K562 (cell line): ENCODE data around the gene OR4K14. TPM values are rescaled to one million over a fixed set of nuclear protein-coding genes. Genes with fewer than 3 reads are reported as not detected.
A peak's percentile ranks its signal among the peaks of the same experiment; 100 is the strongest.

ENCODE experiments used
- ATAC-seq: fragments of 200-7000 bp; cut with Tn5 transposase; 3 replicates; pipeline ENCODE4 v1.9.1; 2020; ENCODE audit warnings: moderate library complexity
- BruUV-seq: library from RNA; stranded (reverse); fragments of 400-500 nt; replicated peaks from 2 replicates; lab custom pipeline; 2021; lab: Mats Ljungman, UMichigan
- CTCF ChIA-PET: fragments of 300-600 bp; formaldehyde crosslinking; extraction: SDS; loops from one replicate; lab custom pipeline; 2021; ENCODE audit warnings: low intra/inter-chr PET ratio; lab: Yijun Ruan, JAX
- POLR2A ChIA-PET: fragments of 300-600, 350-650 bp; sonication (Branson Sonifier 250); formaldehyde crosslinking; extraction: SDS; loops from one replicate; lab custom pipeline; 2021; ENCODE audit warnings: antibody characterized with exemption, inconsistent platforms; lab: Yijun Ruan, JAX
- DNase-seq, 4 experiments: peaks; one replicate each; pipeline versions ENCODE4 v3.0.0 to v3.0.0-alpha.2; 2011 to 2018; ENCODE audit warnings: low spot score in 3 of 4, mixed read lengths in 3 of 4; ENCODE audit errors: extremely low read depth in 1 of 4
- FAIRE-seq: peaks from 2 replicates; lab custom pipeline; 2011; peaks lifted over from hg19 to GRCh38; lab: Jason Lieb, UNC
- H2AFZ ChIP-seq: 2 replicates; pipeline ENCODE4 v1.6.0; 2011; ENCODE audit warnings: low read depth, low read length, control low read depth, inconsistent platforms
- H3K27ac ChIP-seq: fragments of 200-600 bp; 3 replicates; pipeline ENCODE4 v1.8.0; 2011; ENCODE audit warnings: low read depth, mild to moderate bottlenecking, control low read depth, inconsistent platforms, low read length, moderate library complexity, mixed read lengths; ENCODE audit errors: extremely low read depth
- H3K27me3 ChIP-seq, 2 experiments: fragments of 300-600 bp in 1 of 2; 2 replicates in 1 of 2; 3 replicates in 1 of 2; pipeline versions ENCODE4 v1.6.0 to v1.8.0; 2011; ENCODE audit warnings: inconsistent platforms in 2 of 2, low read length in 2 of 2, mild to moderate bottlenecking in 1 of 2, mixed read lengths in 1 of 2, moderate library complexity in 1 of 2; ENCODE audit not compliant: control insufficient read depth in 2 of 2, insufficient read depth in 2 of 2
- H3K36me3 ChIP-seq: fragments of 300-600 bp; 3 replicates; pipeline ENCODE4 v1.8.0; 2011; ENCODE audit warnings: mild to moderate bottlenecking, low read length, inconsistent platforms; ENCODE audit not compliant: control insufficient read depth, insufficient read depth
- H3K4me1 ChIP-seq, 2 experiments: fragments of 200-600 bp in 1 of 2; replicated peaks in 1 of 2; 2 replicates in 1 of 2; 3 replicates in 1 of 2; pipeline versions ENCODE4 v1.5.1 to v1.8.0; 2011; ENCODE audit warnings: inconsistent platforms in 2 of 2, low read length in 2 of 2, mild to moderate bottlenecking in 1 of 2, mixed read lengths in 1 of 2, moderate library complexity in 1 of 2; ENCODE audit not compliant: control insufficient read depth in 2 of 2, insufficient read depth in 2 of 2
- H3K4me2 ChIP-seq: 2 replicates; pipeline ENCODE4 v1.6.1; 2011; ENCODE audit warnings: low read length, control low read depth, inconsistent platforms, mixed read lengths; ENCODE audit not compliant: insufficient read depth
- H3K4me3 ChIP-seq: fragments of 200-600 bp; sonication (generic), shearing (Covaris generic); 2 replicates; pipeline ENCODE4 v1.5.1; 2016; ENCODE audit warnings: control low read depth, inconsistent platforms
- H3K79me2 ChIP-seq: fragments of 200-600 bp; 3 replicates; pipeline ENCODE4 v1.8.0; 2011; ENCODE audit warnings: low read length, inconsistent platforms; ENCODE audit not compliant: control insufficient read depth, insufficient read depth
- H3K9ac ChIP-seq, 2 experiments: 2 replicates each; pipeline versions ENCODE4 v1.6.0 to v1.6.1; 2011; ENCODE audit warnings: low read depth in 2 of 2, low read length in 2 of 2, control low read depth in 1 of 2, inconsistent platforms in 1 of 2, mild to moderate bottlenecking in 1 of 2, mixed read lengths in 1 of 2; ENCODE audit not compliant: insufficient read depth in 1 of 2
- H3K9me1 ChIP-seq: one replicate; pipeline ENCODE4 v1.6.0; 2011; ENCODE audit warnings: inconsistent platforms, mild to moderate bottlenecking, low read length, moderate library complexity; ENCODE audit not compliant: control insufficient read depth, insufficient read depth
- H3K9me3 ChIP-seq: replicated peaks from 2 replicates; pipeline ENCODE4 v1.5.1; 2011; ENCODE audit warnings: low read depth, low read length, inconsistent platforms; ENCODE audit not compliant: control insufficient read depth, insufficient read depth
- H4K20me1 ChIP-seq: replicated peaks from 2 replicates; pipeline ENCODE4 v1.6.1; 2011; ENCODE audit warnings: low read length, inconsistent platforms, mixed read lengths; ENCODE audit not compliant: control insufficient read depth, insufficient read depth
- BCL6 ChIP-seq: fragments of 250-450 bp; sonication (Bioruptor Pico); IDR thresholded peaks from 2 replicates; pipeline ENCODE4 v1.4.0; 2020
- BRD9 ChIP-seq: fragments of 450-650 bp; IDR thresholded peaks from 2 replicates; pipeline ENCODE4 v1.6.1; 2018; ENCODE audit warnings: low read depth; ENCODE audit not compliant: partially characterized antibody
- CBFB ChIP-seq: sonication (generic); formaldehyde crosslinking; IDR thresholded peaks from 2 replicates; pipeline ENCODE4 v1.4.0; 2020; ENCODE audit warnings: mild to moderate bottlenecking, missing genetic modification reagents
- CBX1 ChIP-seq: sonication (generic); IDR thresholded peaks from 2 replicates; pipeline ENCODE4 v1.6.1; 2016; ENCODE audit warnings: antibody characterized with exemption, low read depth, mild to moderate bottlenecking
- CHD4 ChIP-seq: fragments of 200-600 bp; sonication (generic); IDR thresholded peaks from 3 replicates; pipeline ENCODE4 v1.6.1; 2012; ENCODE audit warnings: low read depth, mild to moderate bottlenecking, mixed read lengths, low read length, inconsistent platforms; ENCODE audit not compliant: insufficient read depth, insufficient replicate concordance, poor library complexity, severe bottlenecking
- CTBP1 ChIP-seq: fragments of 450-650 bp; IDR thresholded peaks from 2 replicates; pipeline ENCODE4 v1.6.1; 2016; ENCODE audit warnings: borderline replicate concordance
- CXXC5 ChIP-seq: fragments of 250-450 bp; sonication (Bioruptor Pico); IDR thresholded peaks from 2 replicates; pipeline ENCODE4 v1.8.0; 2022; ENCODE audit warnings: inconsistent platforms, mild to moderate bottlenecking, moderate library complexity
- FOS ChIP-seq: IDR thresholded peaks from 3 replicates; pipeline ENCODE4 v1.6.1; 2011; ENCODE audit not compliant: insufficient read length; ENCODE audit errors: extremely low read depth
- HNRNPLL ChIP-seq: fragments of 200-400 bp; formaldehyde crosslinking; IDR thresholded peaks from 2 replicates; pipeline ENCODE4 v1.6.1; 2017; ENCODE audit warnings: low read length, low read depth, mild to moderate bottlenecking; ENCODE audit not compliant: poor library complexity, severe bottlenecking
- MAFG ChIP-seq: fragments of 450-650 bp; conservative IDR thresholded peaks from 2 replicates; pipeline ENCODE4 v1.6.1; 2016; ENCODE audit warnings: missing genetic modification characterization, missing compliant biosample characterization
- MITF ChIP-seq: IDR thresholded peaks from 2 replicates; pipeline ENCODE4 v1.6.1; 2014; ENCODE audit warnings: antibody characterized with exemption
- MXI1 ChIP-seq: IDR thresholded peaks from 2 replicates; pipeline ENCODE4 v1.6.1; 2011; ENCODE audit warnings: low read depth, mild to moderate bottlenecking, improper control_type of control experiment, low read length
- NCOA2 ChIP-seq, 2 experiments: fragments of 450-650 bp; IDR thresholded peaks; 2 replicates each; pipeline ENCODE4 v1.6.1; 2018; ENCODE audit warnings: mild to moderate bottlenecking in 2 of 2, moderate library complexity in 1 of 2; ENCODE audit not compliant: partially characterized antibody in 2 of 2
- PREB ChIP-seq: sonication (generic); formaldehyde crosslinking; IDR thresholded peaks from 2 replicates; pipeline ENCODE4 v1.8.1; 2023; ENCODE audit warnings: mild to moderate bottlenecking, missing genetic modification reagents
- THAP7 ChIP-seq: fragments of 250-450 bp; sonication (Bioruptor Pico); IDR thresholded peaks from 2 replicates; pipeline ENCODE4 v1.5.0; 2021
- WHSC1 ChIP-seq: IDR thresholded peaks from one replicate; pipeline ENCODE4 v1.6.1; 2012; ENCODE audit warnings: low read length, control low read depth, inconsistent platforms
- ZNF121 ChIP-seq: sonication (generic); formaldehyde crosslinking; conservative IDR thresholded peaks from 2 replicates; pipeline ENCODE4 v1.8.0; 2022; ENCODE audit warnings: missing genetic modification reagents
- ZNF23 ChIP-seq: fragments of 250-450 bp; sonication (Bioruptor Pico); IDR thresholded peaks from 2 replicates; pipeline ENCODE4 v1.4.0; 2020; ENCODE audit warnings: mild to moderate bottlenecking
- ZNF354B ChIP-seq: fragments of 250-450 bp; sonication (Bioruptor Pico); IDR thresholded peaks from 2 replicates; pipeline ENCODE4 v1.4.0; 2020
- WGBS: fragments of 100-300 bp; shearing (Covaris generic); methylation state at CpG from one replicate; pipeline ENCODE4 v1.1.6; 2016; ENCODE audit warnings: low coverage, mixed read lengths; ENCODE audit not compliant: insufficient coverage; ENCODE audit errors: missing lambda C conversion rate; 5-methylcytosine and 5-hydroxymethylcytosine counted together
- in situ Hi-C: fragments of 300-500 bp; cut with MboI; formaldehyde crosslinking; loops from 4 replicates; pipeline ENCODE4 v1.15.0; 2018; ENCODE audit warnings: inconsistent platforms, mixed read lengths
- intact Hi-C: fragments of 100-400 bp; cut with micrococcal nuclease; formaldehyde crosslinking; loops from 2 replicates; pipeline ENCODE4 v1.14.2; 2022
- polyA plus RNA-seq, 8 experiments: library from polyadenylated mRNA; depleted of rRNA in 4 of 8; stranded (reverse) in 5 of 8; unstranded in 3 of 8; fragments of >200 nt; fragmentation: Nextera tagmentation in 2 of 8; fragmentation: Illumina TruSeq in 1 of 8; extraction: Ambion mirVana in 2 of 8; extraction: Trizol in 1 of 8; gene quantifications; 2 replicates each; pipeline versions ENCODE4 v1.2.1 to v1.2.3, GENCODE V29; 2011 to 2014; ENCODE audit warnings: inconsistent platforms in 1 of 8, missing spikeins in 1 of 8
- total RNA-seq, 7 experiments: library from RNA; depleted of rRNA in 6 of 7; stranded (reverse); fragments of >200 nt in 6 of 7; fragmentation: Illumina TruSeq in 2 of 7; extraction: Trizol in 2 of 7; gene quantifications; 2 replicates each; pipeline versions ENCODE4 v1.2.1 to v1.2.3, GENCODE V29; 2011 to 2021; ENCODE audit warnings: low replicate concordance in 1 of 7
- TF ChIP-seq, protein P1 (sequence below): fragments of 250-450 bp; sonication (Bioruptor Pico); IDR thresholded peaks from 2 replicates; pipeline ENCODE4 v1.5.0; 2021

The OR4K14 gene
- total and polyA plus RNA-seq, 9 of the 15 experiments (the other 6 are each of a cell fraction or from before 2014, with no cell fraction given): not detected

- peak; percentile 20; the same call in 1 of the 2 replicates for TF ChIP-seq MAFG (tag)
- TF ChIP-seq CXXC5 (CRISPR knock-in tag): no peak
- TF ChIP-seq ZNF354B (CRISPR knock-in tag): no peak
- no peak for TF ChIP-seq WHSC1
- TF ChIP-seq MXI1: no peak
- TF ChIP-seq PREB: no peak
- no peak; the same call in 1 of the 2 replicates for TF ChIP-seq CTBP1
- no peak for TF ChIP-seq BCL6 (CRISPR knock-in tag)
- TF ChIP-seq HNRNPLL: no peak
- TF ChIP-seq BRD9: no peak
- TF ChIP-seq, all 486 proteins: peak for 20
Observed at GRCh38 chr14:20044243-20044642, 25.1 kb upstream of the OR4K14 start (continued).

GRCh38 chr14:20035938-20036337 lies 16.8 kb upstream of the OR4K14 start, which contains the start of gene OR4K13:
Gene OR4K13 (minus strand): TSS chr14:20036038. CDS start chr14:20034758, 1,280 bp downstream.
- no peaks in the 10 kb centered on the region for H3K9me3 ChIP-seq
- no peaks in the 10 kb centered on the region for H3K9me1 ChIP-seq
- H3K4me2 ChIP-seq: no peak within 1 kb of the TSS
- ATAC-seq: no peak
- H3K27me3 ChIP-seq: no peaks in the 10 kb centered on the region
- in situ Hi-C loops (no loop called here), intact Hi-C loops (no loop called here)
- H3K4me3 ChIP-seq: no peak within 1 kb of the TSS
- H3K27ac ChIP-seq: no peak within 1 kb of the TSS
- no peak within 1 kb of the TSS for H2AFZ ChIP-seq
- no peak for DNase-seq
- H4K20me1 ChIP-seq: no peaks in the 10 kb centered on the region
- H3K36me3 ChIP-seq: no peaks in the 10 kb centered on the region
- no TSS peak for BruUV-seq
- H3K79me2 ChIP-seq: no peaks in the 10 kb centered on the region
- FAIRE-seq: no peak
- H3K4me1 ChIP-seq: no peaks in the 10 kb centered on the region
- ChIA-PET POLR2A (no interaction called here), CTCF (no interaction called here)
- WGBS: 68% methylated on average over 4 of the region's 4 CpGs
- H3K9ac ChIP-seq: no peak within 1 kb of the TSS
- TF ChIP-seq ZNF23: no peak
- TF ChIP-seq ZNF121 (CRISPR knock-in tag): no peak
- no peak for TF ChIP-seq MITF
- TF ChIP-seq, protein P1, sequence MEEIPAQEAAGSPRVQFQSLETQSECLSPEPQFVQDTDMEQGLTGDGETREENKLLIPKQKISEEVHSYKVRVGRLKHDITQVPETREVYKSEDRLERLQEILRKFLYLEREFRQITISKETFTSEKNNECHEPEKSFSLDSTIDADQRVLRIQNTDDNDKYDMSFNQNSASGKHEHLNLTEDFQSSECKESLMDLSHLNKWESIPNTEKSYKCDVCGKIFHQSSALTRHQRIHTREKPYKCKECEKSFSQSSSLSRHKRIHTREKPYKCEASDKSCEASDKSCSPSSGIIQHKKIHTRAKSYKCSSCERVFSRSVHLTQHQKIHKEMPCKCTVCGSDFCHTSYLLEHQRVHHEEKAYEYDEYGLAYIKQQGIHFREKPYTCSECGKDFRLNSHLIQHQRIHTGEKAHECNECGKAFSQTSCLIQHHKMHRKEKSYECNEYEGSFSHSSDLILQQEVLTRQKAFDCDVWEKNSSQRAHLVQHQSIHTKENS (CRISPR knock-in tag): no peak
- no peak for TF ChIP-seq NCOA2 (IDR thresholded peaks at IDR 0.05; ENCODE audit: partially characterized antibody in 2 of 2)
- TF ChIP-seq CBX1: no peak
- no peak for TF ChIP-seq FOS
- no peak for TF ChIP-seq CBFB (CRISPR knock-in tag)
- TF ChIP-seq CHD4: no peak
- TF ChIP-seq THAP7: no peak
